A549 (cell line): ENCODE measurements around the gene ARAP1.

ENCODE experiments used
- CBX2 ChIP-seq: fragments of 200-600 bp; sonication (generic); IDR thresholded peaks from 2 replicates; pipeline ENCODE4 v1.6.1; 2016; ENCODE audit warnings: low read depth, mild to moderate bottlenecking, borderline replicate concordance
- EP300 ChIP-seq, 2 experiments: fragments of >200 bp; sonication (Bioruptor Twin); formaldehyde crosslinking; IDR thresholded peaks; 2 replicates in 1 of 2; 3 replicates in 1 of 2; pipeline ENCODE4 v1.6.1; 2016 to 2017
- KDM5A ChIP-seq: fragments of 200-600 bp; sonication (generic); IDR thresholded peaks from 2 replicates; pipeline ENCODE4 v1.6.1; 2016; ENCODE audit warnings: antibody characterized with exemption, mild to moderate bottlenecking
- NR3C1 ChIP-seq: fragments of >200 bp; sonication (Bioruptor Twin); formaldehyde crosslinking; IDR thresholded peaks from 3 replicates; pipeline ENCODE4 v1.6.1; 2017
- PHF8 ChIP-seq: fragments of 200-600 bp; sonication (generic); IDR thresholded peaks from 2 replicates; pipeline ENCODE4 v1.6.1; 2016; ENCODE audit warnings: low read depth, mild to moderate bottlenecking, antibody characterized with exemption, moderate library complexity, borderline replicate concordance
- RAD21 ChIP-seq, 2 experiments: fragments of >200 bp in 1 of 2; sonication (Bioruptor Twin) in 1 of 2; formaldehyde crosslinking in 1 of 2; IDR thresholded peaks in 1 of 2; conservative IDR thresholded peaks in 1 of 2; 2 replicates in 1 of 2; 3 replicates in 1 of 2; pipeline ENCODE4 v1.6.1; 2012 to 2018; ENCODE audit warnings: inconsistent platforms in 1 of 2
- RNF2 ChIP-seq: fragments of 200-600 bp; sonication (generic); IDR thresholded peaks from 2 replicates; pipeline ENCODE4 v1.6.1; 2016; ENCODE audit warnings: low read depth, mild to moderate bottlenecking, antibody characterized with exemption, moderate library complexity, borderline replicate concordance
- TF ChIP-seq, protein P1 (sequence below): fragments of >200 bp; sonication (Bioruptor Twin); formaldehyde crosslinking; IDR thresholded peaks from 3 replicates; pipeline ENCODE4 v1.5.1; 2016
- TF ChIP-seq, protein P2 (sequence below): IDR thresholded peaks from 2 replicates; pipeline ENCODE4 v1.6.1; 2012
- TF ChIP-seq, protein P3 (sequence below): fragments of 150-350 bp; IDR thresholded peaks from 2 replicates; pipeline ENCODE4 v1.6.1; 2014; ENCODE audit warnings: low read depth, mild to moderate bottlenecking, low read length
- TF ChIP-seq, protein P4 (sequence below): fragments of 200-600 bp; sonication (generic); IDR thresholded peaks from 2 replicates; pipeline ENCODE4 v1.6.1; 2016; ENCODE audit warnings: antibody characterized with exemption, mild to moderate bottlenecking, moderate library complexity

DNA sequence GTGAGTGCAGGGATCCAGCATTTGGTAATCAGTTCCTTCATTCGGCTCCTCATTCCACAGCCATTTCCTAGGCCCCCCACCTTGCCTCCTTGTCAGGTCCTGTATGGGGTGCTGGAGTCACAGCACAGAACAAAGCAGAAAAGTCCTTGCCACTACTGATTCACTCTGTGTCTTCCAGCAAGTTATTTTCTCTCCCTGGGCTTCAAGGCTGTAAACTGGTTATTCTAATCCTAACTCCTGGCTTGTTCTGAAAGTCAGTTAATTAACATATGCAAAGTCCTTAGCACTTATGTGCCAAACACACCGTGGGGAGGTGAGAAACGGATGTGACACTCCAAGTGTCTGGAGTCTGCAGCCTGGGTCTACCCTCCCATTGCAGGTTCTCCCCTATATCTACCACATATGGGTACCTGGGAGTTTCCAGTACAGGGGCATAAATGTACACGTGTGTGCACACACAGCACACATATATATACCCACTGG is 47.4 kb downstream of the ARAP1 start:
- TF ChIP-seq, protein P1, sequence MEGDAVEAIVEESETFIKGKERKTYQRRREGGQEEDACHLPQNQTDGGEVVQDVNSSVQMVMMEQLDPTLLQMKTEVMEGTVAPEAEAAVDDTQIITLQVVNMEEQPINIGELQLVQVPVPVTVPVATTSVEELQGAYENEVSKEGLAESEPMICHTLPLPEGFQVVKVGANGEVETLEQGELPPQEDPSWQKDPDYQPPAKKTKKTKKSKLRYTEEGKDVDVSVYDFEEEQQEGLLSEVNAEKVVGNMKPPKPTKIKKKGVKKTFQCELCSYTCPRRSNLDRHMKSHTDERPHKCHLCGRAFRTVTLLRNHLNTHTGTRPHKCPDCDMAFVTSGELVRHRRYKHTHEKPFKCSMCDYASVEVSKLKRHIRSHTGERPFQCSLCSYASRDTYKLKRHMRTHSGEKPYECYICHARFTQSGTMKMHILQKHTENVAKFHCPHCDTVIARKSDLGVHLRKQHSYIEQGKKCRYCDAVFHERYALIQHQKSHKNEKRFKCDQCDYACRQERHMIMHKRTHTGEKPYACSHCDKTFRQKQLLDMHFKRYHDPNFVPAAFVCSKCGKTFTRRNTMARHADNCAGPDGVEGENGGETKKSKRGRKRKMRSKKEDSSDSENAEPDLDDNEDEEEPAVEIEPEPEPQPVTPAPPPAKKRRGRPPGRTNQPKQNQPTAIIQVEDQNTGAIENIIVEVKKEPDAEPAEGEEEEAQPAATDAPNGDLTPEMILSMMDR: no peak
- TF ChIP-seq, protein P2, sequence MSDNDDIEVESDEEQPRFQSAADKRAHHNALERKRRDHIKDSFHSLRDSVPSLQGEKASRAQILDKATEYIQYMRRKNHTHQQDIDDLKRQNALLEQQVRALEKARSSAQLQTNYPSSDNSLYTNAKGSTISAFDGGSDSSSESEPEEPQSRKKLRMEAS: no peak
- no peak for TF ChIP-seq RAD21 (conservative IDR thresholded peaks at IDR 0.05 in 1 of 2, IDR thresholded peaks at IDR 0.05 in 1 of 2)
- no peak for TF ChIP-seq EP300 (IDR thresholded peaks at IDR 0.05)
- no peak for TF ChIP-seq KDM5A
- TF ChIP-seq PHF8: no peak
- TF ChIP-seq, protein P3, sequence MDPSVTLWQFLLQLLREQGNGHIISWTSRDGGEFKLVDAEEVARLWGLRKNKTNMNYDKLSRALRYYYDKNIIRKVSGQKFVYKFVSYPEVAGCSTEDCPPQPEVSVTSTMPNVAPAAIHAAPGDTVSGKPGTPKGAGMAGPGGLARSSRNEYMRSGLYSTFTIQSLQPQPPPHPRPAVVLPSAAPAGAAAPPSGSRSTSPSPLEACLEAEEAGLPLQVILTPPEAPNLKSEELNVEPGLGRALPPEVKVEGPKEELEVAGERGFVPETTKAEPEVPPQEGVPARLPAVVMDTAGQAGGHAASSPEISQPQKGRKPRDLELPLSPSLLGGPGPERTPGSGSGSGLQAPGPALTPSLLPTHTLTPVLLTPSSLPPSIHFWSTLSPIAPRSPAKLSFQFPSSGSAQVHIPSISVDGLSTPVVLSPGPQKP: no peak
- TF ChIP-seq NR3C1: no peak
- TF ChIP-seq RNF2: no peak
- TF ChIP-seq, protein P4, sequence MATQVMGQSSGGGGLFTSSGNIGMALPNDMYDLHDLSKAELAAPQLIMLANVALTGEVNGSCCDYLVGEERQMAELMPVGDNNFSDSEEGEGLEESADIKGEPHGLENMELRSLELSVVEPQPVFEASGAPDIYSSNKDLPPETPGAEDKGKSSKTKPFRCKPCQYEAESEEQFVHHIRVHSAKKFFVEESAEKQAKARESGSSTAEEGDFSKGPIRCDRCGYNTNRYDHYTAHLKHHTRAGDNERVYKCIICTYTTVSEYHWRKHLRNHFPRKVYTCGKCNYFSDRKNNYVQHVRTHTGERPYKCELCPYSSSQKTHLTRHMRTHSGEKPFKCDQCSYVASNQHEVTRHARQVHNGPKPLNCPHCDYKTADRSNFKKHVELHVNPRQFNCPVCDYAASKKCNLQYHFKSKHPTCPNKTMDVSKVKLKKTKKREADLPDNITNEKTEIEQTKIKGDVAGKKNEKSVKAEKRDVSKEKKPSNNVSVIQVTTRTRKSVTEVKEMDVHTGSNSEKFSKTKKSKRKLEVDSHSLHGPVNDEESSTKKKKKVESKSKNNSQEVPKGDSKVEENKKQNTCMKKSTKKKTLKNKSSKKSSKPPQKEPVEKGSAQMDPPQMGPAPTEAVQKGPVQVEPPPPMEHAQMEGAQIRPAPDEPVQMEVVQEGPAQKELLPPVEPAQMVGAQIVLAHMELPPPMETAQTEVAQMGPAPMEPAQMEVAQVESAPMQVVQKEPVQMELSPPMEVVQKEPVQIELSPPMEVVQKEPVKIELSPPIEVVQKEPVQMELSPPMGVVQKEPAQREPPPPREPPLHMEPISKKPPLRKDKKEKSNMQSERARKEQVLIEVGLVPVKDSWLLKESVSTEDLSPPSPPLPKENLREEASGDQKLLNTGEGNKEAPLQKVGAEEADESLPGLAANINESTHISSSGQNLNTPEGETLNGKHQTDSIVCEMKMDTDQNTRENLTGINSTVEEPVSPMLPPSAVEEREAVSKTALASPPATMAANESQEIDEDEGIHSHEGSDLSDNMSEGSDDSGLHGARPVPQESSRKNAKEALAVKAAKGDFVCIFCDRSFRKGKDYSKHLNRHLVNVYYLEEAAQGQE: no peak
- no peak for TF ChIP-seq CBX2
